WI38 (cell line): ENCODE results near the gene MAPKAP1.

Experiments used
- H3K4me3 ChIP-seq: 2 replicates; pipeline ENCODE4 v1.5.1; 2011; ENCODE audit warnings: low read depth, mild to moderate bottlenecking, control low read depth, low read length
- CTCF ChIP-seq: IDR thresholded peaks from 2 replicates; pipeline ENCODE4 v1.5.1; 2012; ENCODE audit warnings: low read depth, mild to moderate bottlenecking, control low read depth, low read length

Gene MAPKAP1

DNA sequence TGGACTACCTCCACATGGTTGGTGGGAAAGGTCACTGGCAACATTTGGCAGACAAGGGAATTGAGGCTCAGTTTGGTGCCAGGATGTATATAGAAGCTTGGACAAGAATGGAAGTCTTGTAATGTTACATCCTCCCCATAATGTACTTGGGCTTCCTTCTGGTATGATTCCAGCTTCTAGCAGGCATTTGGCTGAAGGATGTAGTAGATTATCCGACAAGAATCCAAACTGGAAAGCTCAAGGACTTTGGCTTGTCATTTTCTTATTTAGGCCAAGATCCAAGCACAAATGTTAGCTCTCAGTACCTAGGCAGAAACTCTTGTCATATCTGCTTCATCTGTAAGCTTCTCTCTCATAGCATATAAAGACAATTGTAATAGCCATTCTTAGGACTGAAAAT, 209.1 kb downstream of the MAPKAP1 start:
- H3K4me3 ChIP-seq, result no peak overlapping the region
- no peak for TF ChIP-seq CTCF

GRCh38 chr9:125497478-125497877, 209.5 kb downstream of the MAPKAP1 start:
- TF ChIP-seq CTCF, result no peak

GRCh38 chr9:125496313-125496834, 210.6 kb downstream of the MAPKAP1 start:
- no peak for TF ChIP-seq CTCF
- H3K4me3 ChIP-seq, result no peak overlapping the region

More at GRCh38 chr9:125497478-125497877, 209.5 kb downstream of the MAPKAP1 start:
- no peak overlapping the region for H3K4me3 ChIP-seq

- no peak for TF ChIP-seq CTCF
- no peak overlapping the region for H3K4me3 ChIP-seq
Measured at GRCh38 chr9:125495172-125496119, 211.6 kb downstream of the MAPKAP1 start.

DNA sequence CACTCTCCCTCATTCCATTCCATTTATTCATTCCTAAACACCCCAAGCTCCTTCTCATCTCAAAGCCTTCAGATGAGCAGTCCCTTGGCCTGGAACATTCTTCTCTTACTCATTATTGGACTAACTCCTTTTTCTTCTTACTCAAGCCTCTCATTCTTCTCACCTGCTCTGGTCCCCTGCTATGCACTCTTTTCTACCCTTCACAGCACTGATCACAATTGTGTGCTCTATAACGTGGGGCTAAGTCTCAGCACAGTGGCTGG, 212.4 kb downstream of the MAPKAP1 start:
- H3K4me3 ChIP-seq, result no peak overlapping the region
- TF ChIP-seq CTCF, result no peak

- no peak for TF ChIP-seq CTCF
Measured at GRCh38 chr9:125493881-125494652, 212.9 kb downstream of the MAPKAP1 start.

DNA sequence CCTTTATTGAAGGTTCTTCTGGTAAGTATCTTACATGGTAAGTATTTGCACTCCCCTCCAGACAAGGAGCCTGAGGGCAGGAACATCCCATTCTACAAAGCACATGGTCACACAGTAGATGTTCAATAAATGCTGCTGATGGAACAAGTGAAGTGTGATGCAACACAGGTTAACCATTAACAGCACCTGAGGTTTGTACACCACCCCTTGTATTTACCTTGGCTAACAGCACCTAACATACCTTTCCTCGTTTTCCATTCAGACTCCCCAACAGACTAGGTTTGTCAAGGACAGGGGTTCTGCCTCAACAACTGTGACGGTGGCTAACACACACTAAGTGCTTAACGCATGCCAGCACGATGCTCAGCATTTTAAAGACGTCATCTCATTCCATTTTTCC, 213.6 kb downstream of the MAPKAP1 start:
- H3K4me3 ChIP-seq, result no peak overlapping the region
- TF ChIP-seq CTCF, result no peak

More at GRCh38 chr9:125493881-125494652, 212.9 kb downstream of the MAPKAP1 start:
- no peak overlapping the region for H3K4me3 ChIP-seq
